Activated CD4-positive, alpha-beta T cell treated with anti-CD3 and anti-CD28 coated beads, Interleukin-10, Interleukin-2, amounts not matched to agents 100 ng/mL and 50 ng/mL, durations not matched to agents 16 hours and 8 hours (primary cell): Measurements from ENCODE around the gene CBLB.

ENCODE experiments used
- DNase-seq: peaks from one replicate; pipeline ENCODE4 v3.0.0-alpha.2; 2020

CBLB gene

GRCh38 chr3:105611304-105612192 lies 257.3 kb downstream of the CBLB start:
- no peak for DNase-seq

GRCh38 chr3:105610473-105610872 lies 258.3 kb downstream of the CBLB start:
- DNase-seq: no peak

GRCh38 chr3:105608623-105609022 lies 260.2 kb downstream of the CBLB start:
- no peak for DNase-seq

- DNase-seq: no peak
Observed at GRCh38 chr3:105606016-105606415, 262.8 kb downstream of the CBLB start.
